Measurements from ENCODE around the gene MMAB.

MMAB gene

DNA sequence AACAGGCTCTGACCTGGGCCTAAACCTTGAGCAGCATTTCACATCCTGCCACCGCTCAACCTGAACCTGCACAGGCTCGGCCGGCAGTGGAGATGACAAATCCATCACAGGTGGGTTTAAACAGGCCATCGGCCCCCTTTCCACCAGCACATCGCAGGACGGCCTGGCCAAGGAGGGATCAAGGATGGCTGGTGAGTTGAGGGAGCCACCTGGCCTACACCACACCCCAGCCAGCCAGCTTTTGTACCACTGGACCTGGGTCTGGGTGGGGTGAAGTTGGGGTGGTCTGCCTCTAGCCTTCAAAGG, 14.2 kb downstream of the MMAB start:
- DNase-seq (ENCODE audit: low spot score): no peak

DNA sequence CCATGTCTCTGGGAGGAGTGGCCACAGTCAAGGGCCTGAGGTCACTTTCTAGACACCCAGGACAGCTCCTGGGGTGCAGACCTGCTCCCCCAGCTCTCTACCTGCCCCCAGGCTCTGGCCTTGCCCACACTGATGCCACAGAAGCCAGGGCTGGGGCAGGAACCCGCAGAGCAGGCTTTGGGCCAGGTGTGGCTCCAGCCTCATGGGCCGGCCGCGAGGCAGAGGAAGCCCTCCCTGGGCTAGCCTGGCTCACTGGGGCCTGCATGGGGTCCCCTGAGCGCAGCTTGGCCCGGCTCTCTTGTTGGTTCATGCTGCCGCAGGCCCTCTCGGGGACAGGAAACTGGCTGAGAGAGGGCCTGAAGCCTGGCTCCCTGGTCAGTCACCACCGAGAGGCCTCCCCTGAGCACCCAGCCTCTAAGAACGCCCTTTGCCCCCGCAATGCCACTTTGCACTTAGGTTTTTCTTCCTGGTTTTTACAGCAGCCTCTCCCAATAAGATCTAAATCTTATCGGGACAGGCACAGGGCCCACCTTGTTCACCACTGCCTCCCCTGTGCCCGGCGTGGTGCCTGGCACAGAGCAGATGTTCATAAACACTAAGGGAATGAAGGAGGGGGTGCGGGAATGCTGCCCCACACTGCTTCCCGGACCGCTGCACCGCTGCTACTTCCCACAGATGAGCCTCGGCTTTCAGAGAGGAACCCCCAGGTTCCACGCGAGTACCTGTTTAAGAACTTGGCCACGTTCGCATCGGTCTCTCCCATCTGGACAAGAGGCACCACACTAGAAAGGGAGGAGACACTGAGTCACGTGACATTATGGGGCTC, 14.7 kb downstream of the MMAB start:
- no peak for DNase-seq (ENCODE audit: low spot score)

DNA sequence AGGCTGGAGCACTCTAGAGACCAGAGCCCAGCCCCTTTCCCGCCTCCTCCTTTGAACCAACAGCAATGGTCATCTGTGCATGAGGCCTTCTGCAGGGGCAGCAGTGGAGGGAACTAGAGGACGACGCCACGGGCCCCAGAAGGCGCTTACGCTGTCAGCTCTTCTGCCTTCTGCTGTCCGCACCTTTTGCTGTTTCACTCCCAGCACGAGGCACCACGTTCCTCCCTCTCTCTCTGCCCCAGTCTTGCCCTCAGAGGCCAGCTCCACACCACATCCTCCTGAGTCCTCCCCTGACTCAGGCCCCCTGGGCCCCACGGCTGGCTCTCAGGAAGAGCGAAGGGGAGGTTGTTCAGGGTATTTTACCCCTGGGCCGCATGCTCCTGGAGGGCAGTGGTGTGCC, 15.5 kb downstream of the MMAB start:
- no peak for DNase-seq (ENCODE audit: low spot score)

GRCh38 chr12:109557200-109557599, 16.1 kb downstream of the MMAB start:
- DNase-seq (ENCODE audit: low spot score): no peak

DNA sequence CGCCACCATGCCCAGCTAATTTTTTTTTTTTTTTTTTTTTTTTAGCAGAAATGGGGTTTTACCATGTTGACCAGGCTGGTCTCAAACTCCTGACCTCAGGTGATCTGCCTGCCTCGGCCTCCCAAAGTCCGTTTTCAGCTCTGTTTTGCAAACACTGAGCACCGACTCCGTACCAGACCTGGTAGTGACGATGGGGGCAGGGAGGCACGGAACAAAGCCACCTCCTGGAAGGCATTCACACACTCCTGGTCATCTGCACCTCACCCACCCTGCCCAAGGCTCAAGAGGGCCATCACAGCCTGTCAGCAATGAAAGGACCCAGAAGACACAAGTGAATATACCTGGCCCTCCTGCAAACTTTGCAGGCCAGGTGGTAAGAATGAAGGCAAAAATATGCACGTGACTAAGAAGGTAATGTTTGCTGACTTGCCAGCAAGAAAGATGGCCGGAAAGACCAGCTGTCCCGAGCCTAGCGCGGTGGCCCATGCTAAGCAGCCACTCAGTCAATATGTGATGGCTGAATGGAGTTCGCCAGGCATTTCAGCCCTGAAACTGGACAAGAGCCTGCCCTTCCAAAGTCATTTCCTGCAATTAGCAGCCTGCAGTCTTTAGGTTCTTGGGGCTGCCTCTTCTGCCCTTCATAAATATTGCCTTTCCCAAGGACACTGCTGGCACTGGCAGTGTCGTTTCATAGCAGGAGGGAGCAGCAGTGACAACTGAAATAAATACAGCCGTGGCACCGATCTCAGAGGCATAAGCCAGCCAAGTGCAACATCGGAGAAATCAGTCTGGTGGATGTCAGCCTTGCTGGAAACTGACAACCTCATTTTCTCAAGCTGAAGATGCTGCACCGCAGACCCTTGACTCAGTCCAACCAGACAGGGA, 17.6 kb downstream of the MMAB start:
- DNase-seq (ENCODE audit: low spot score): no peak

GRCh38 chr12:109554761-109555160, 18.5 kb downstream of the MMAB start:
- DNase-seq (ENCODE audit: low spot score): no peak

DNA sequence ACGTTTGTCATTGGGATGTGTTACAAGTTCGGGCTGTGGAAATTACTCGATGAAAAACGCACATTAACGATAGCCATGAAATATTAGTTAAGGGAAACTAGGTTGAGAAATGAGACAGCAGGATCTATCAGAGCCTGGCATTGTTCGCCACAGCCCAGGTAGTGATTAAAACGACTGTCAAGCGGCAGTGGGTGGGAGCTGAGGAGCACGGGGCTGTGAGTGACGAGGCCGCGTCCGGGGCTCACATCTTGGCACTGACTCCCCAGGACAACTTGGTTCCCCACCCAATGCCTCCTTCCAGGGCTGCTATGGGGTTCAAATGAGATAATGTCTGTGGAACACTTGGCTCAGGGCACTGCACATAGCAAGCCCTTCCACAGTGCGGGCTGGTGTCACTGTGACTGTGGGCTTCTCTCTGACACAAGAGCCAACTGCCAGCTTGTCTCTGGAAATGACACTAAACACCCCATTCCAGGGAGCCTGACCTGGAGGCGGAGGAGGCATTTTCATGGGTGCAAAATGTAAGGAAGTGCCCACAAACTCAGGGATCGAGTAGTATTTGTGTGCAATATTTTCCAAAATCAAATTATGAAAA, 19.3 kb downstream of the MMAB start:
- no peak for DNase-seq (ENCODE audit: low spot score)

DNA sequence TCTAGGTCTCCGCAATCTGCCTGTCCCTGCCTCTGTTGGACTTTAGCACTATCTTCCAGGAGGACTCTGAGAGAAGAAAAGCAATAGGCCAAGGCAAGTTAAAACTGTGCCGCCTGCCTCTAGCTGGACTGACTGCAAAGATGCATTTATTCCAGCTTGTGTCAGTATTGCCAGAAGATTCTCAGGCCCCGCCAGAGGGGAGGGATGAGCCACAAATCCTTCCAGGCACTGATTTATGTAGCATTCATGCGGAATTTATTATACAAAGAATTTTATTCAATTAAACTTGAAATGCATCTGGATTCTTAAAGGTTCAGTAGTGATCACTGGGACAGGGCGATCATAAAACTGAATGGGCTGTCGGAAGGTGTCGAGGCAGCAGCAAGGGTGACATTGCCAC, 19.8 kb downstream of the MMAB start:
- DNase-seq (ENCODE audit: low spot score): no peak

DNA sequence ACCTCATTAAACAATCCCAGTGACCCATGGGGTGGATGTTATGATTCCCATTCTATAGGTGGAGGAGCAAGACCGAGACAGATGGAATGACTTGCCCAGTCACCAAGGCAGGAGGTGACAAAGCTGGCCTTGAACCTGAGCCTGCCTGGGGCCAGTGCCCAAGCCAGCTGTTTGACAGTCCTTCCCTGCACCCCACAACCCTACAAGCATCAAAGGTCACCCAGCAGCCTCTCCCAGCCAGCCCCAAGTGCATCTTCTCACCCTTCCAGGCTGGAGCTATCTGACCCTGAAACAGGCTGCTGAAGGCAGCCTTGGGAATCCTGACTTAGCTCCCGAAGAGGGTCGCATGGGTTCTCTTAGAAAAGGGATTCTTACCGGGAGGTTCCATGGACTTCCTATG, 20.3 kb downstream of the MMAB start:
- DNase-seq (ENCODE audit: low spot score): no peak

- DNase-seq (ENCODE audit: low spot score): no peak
Measured at GRCh38 chr12:109551108-109551507, 22.2 kb downstream of the MMAB start.

- no peak for DNase-seq (ENCODE audit: low spot score)
Measured at GRCh38 chr12:109550281-109550680, 23.0 kb downstream of the MMAB start.

DNA sequence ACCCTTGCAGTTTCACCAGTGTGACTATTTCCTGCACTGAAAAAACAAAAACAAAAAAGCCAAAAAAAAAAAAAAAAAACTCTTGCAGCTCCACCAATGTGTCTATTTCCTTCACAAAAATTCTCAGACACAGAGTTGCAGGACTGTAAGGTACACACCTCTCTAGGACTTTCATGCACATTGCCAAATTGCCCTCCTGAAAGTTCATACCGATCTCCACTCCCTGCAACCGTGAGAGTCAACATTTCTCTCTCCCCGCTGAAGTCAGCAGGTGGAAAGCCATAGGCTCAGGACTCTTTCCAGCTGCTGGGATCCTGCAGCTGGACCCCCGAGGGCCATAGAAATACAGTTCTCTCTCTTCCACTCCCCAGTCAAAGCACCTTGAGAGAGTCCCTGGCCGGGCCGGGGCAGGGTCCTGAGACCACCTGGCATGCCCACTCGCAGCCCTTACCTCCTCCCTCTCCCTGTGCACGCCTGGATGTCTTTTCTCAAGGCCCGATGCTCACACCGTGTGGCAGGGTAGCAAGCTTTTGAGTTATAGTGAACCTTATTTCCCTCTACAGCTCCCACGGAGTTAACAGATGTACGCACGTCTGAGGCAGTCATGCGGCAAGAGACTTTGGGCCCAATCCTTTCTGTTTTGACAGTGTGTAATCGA, 23.6 kb downstream of the MMAB start:
- no peak for DNase-seq (ENCODE audit: low spot score)

- no peak for DNase-seq (ENCODE audit: low spot score)
Measured at GRCh38 chr12:109548258-109548657, 25.0 kb downstream of the MMAB start.

GRCh38 chr12:109547286-109547685, 26.0 kb downstream of the MMAB start:
- DNase-seq (ENCODE audit: low spot score): no peak

DNA sequence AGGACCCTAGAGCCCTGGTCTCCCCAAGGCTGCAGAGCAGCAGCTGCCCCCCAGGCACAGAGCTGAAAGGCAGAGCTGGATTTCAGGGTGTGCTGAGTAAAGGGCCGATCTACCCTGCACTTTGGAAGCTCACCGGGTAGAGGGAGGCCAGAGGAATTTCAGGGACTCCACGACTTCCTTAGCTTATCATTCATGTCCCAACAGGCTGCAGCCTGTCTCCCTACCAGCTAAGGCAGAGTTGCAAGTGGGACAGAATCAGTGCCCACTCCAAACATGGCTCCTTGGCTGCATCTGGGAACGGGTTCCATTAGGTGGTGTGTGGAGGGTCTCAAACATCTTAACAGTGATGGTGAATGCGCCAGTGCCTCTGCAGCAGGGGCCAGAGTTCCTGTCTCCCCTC, 27.5 kb downstream of the MMAB start:
- DNase-seq (ENCODE audit: low spot score): no peak

DNA sequence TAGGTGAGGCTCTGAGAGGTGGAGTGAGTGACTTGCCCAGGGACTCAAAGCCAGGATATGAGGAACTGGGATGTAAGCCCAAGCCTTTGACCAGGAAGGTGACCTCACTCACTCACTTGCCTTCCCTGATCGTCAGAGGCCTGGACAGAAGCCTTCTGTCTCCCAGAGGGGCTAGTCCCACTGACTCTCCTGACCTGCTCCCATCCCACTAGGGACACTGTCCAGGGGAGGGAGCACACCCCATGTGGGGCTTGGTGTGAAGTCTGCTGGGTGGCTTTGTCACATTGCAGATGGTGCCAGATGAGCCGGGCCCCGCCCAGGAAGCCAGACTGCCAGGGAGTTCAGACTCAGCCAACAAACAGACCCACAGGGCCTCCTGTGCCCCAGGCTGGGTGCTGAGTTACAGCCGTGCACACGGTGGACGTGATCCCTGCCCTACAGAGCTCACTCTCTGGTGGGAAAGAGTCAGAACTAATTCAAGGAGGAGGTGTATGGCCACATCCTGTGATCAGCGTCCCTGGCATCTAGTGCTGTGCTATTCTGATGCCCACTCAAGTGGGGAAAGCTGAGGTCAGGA, 28.3 kb downstream of the MMAB start:
- no peak for DNase-seq (ENCODE audit: low spot score)

DNA sequence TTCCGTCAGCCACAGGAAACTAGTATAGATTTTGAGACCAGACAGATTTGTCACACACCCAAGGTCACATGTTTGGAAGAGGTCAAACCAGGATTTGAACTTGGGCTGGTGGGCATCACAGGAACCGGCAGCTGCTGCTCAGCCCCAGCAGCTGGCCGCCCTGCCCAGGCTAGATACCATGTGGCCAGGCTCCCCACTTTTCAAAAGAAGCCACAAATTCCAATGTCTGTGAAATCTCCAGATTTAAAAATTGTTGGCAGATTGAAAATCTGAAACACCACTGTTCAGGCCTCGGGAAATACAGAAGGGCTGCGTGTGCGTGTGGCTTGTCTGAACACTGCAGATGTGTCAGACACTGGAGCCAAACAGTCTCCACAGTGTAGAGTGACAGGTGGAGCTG, 30.4 kb downstream of the MMAB start:
- no peak for DNase-seq (ENCODE audit: low spot score)

DNA sequence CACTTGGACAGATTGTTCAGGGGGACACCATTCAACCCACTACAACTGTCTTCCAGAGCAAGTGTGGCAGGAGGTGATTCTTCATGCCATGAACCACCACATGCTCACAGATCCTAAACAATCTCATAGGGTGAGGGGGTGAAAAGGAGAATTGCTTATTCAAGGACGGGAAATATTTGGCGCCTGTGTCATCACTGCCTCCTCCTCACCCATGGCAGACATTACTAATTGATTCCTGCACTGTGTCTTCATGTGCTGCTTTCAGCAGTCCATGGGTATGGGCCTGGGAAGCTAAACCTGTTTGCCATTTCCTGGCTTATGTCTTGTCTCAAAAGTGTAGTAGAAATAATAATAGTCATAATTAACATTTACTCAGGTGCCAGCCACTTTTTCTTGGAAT, 31.3 kb downstream of the MMAB start:
- no peak for DNase-seq (ENCODE audit: low spot score)

DNA sequence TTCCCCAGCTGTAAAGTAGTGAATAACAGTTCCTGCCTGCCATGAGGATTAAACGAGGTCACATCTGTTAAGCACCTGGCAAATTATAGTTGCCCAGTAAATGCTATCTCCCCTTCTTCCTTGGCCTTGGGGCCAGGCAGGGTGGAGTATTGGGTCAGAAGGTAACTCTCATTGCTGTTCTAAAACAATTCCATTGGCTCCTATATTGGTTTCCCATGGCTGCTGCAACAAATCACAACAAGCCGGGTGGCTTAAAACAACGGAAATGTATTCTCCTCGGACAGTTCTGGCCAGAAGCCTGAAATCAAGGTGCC, 31.9 kb downstream of the MMAB start:
- no peak for DNase-seq (ENCODE audit: low spot score)

GRCh38 chr12:109540526-109541412, 32.5 kb downstream of the MMAB start:
- DNase-seq (ENCODE audit: low spot score): no peak

DNA sequence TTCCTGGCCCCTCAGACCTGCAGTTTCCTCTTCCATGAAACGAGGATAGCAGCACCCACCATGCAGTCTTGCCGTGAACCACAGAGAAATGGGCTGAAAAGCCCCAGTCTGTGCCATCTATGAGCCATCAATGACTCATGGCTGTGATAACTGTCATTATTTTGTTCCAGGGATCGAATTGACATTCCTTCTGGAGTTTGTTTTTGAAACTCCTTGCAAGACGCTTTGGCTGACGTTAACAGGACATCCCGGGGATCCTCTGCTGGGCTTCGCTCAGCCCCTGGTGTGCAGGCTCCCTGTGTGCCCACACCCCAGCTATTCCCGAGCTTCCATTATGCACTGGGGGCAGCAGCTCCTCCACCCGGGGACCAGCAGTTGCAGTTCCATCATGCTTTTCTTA, 33.8 kb downstream of the MMAB start:
- no peak for DNase-seq (ENCODE audit: low spot score)
